K562 (cell line): ENCODE data around the gene WDR91. TPM values are rescaled to one million over a fixed set of nuclear protein-coding genes. Genes with fewer than 3 reads are reported as not detected.

Source experiments
- ATAC-seq: fragments of 200-7000 bp; cut with Tn5 transposase; 3 replicates; pipeline ENCODE4 v1.9.1; 2020; ENCODE audit warnings: moderate library complexity
- BruUV-seq: library from RNA; stranded (reverse); fragments of 400-500 nt; replicated peaks from 2 replicates; lab custom pipeline; 2021; lab: Mats Ljungman, UMichigan
- CTCF ChIA-PET: fragments of 300-600 bp; formaldehyde crosslinking; extraction: SDS; loops from one replicate; lab custom pipeline; 2021; ENCODE audit warnings: low intra/inter-chr PET ratio; lab: Yijun Ruan, JAX
- POLR2A ChIA-PET: fragments of 300-600, 350-650 bp; sonication (Branson Sonifier 250); formaldehyde crosslinking; extraction: SDS; loops from one replicate; lab custom pipeline; 2021; ENCODE audit warnings: antibody characterized with exemption, inconsistent platforms; lab: Yijun Ruan, JAX
- DNase-seq, 4 experiments: peaks; one replicate each; pipeline versions ENCODE4 v3.0.0 to v3.0.0-alpha.2; 2011 to 2018; ENCODE audit warnings: low spot score in 3 of 4, mixed read lengths in 3 of 4; ENCODE audit errors: extremely low read depth in 1 of 4
- FAIRE-seq: peaks from 2 replicates; lab custom pipeline; 2011; peaks lifted over from hg19 to GRCh38; lab: Jason Lieb, UNC
- H2AFZ ChIP-seq: 2 replicates; pipeline ENCODE4 v1.6.0; 2011; ENCODE audit warnings: low read depth, low read length, control low read depth, inconsistent platforms
- H3K27ac ChIP-seq: fragments of 200-600 bp; 3 replicates; pipeline ENCODE4 v1.8.0; 2011; ENCODE audit warnings: low read depth, mild to moderate bottlenecking, control low read depth, inconsistent platforms, low read length, moderate library complexity, mixed read lengths; ENCODE audit errors: extremely low read depth
- H3K27me3 ChIP-seq, 2 experiments: fragments of 300-600 bp in 1 of 2; 2 replicates in 1 of 2; 3 replicates in 1 of 2; pipeline versions ENCODE4 v1.6.0 to v1.8.0; 2011; ENCODE audit warnings: inconsistent platforms in 2 of 2, low read length in 2 of 2, mild to moderate bottlenecking in 1 of 2, mixed read lengths in 1 of 2, moderate library complexity in 1 of 2; ENCODE audit not compliant: control insufficient read depth in 2 of 2, insufficient read depth in 2 of 2
- H3K36me3 ChIP-seq: fragments of 300-600 bp; 3 replicates; pipeline ENCODE4 v1.8.0; 2011; ENCODE audit warnings: mild to moderate bottlenecking, low read length, inconsistent platforms; ENCODE audit not compliant: control insufficient read depth, insufficient read depth
- H3K4me1 ChIP-seq, 2 experiments: fragments of 200-600 bp in 1 of 2; replicated peaks in 1 of 2; 2 replicates in 1 of 2; 3 replicates in 1 of 2; pipeline versions ENCODE4 v1.5.1 to v1.8.0; 2011; ENCODE audit warnings: inconsistent platforms in 2 of 2, low read length in 2 of 2, mild to moderate bottlenecking in 1 of 2, mixed read lengths in 1 of 2, moderate library complexity in 1 of 2; ENCODE audit not compliant: control insufficient read depth in 2 of 2, insufficient read depth in 2 of 2
- H3K4me2 ChIP-seq: 2 replicates; pipeline ENCODE4 v1.6.1; 2011; ENCODE audit warnings: low read length, control low read depth, inconsistent platforms, mixed read lengths; ENCODE audit not compliant: insufficient read depth
- H3K4me3 ChIP-seq: fragments of 200-600 bp; sonication (generic), shearing (Covaris generic); 2 replicates; pipeline ENCODE4 v1.5.1; 2016; ENCODE audit warnings: control low read depth, inconsistent platforms
- H3K79me2 ChIP-seq: fragments of 200-600 bp; 3 replicates; pipeline ENCODE4 v1.8.0; 2011; ENCODE audit warnings: low read length, inconsistent platforms; ENCODE audit not compliant: control insufficient read depth, insufficient read depth
- H3K9ac ChIP-seq, 2 experiments: 2 replicates each; pipeline versions ENCODE4 v1.6.0 to v1.6.1; 2011; ENCODE audit warnings: low read depth in 2 of 2, low read length in 2 of 2, control low read depth in 1 of 2, inconsistent platforms in 1 of 2, mild to moderate bottlenecking in 1 of 2, mixed read lengths in 1 of 2; ENCODE audit not compliant: insufficient read depth in 1 of 2
- H3K9me1 ChIP-seq: one replicate; pipeline ENCODE4 v1.6.0; 2011; ENCODE audit warnings: inconsistent platforms, mild to moderate bottlenecking, low read length, moderate library complexity; ENCODE audit not compliant: control insufficient read depth, insufficient read depth
- H3K9me3 ChIP-seq: replicated peaks from 2 replicates; pipeline ENCODE4 v1.5.1; 2011; ENCODE audit warnings: low read depth, low read length, inconsistent platforms; ENCODE audit not compliant: control insufficient read depth, insufficient read depth
- H4K20me1 ChIP-seq: replicated peaks from 2 replicates; pipeline ENCODE4 v1.6.1; 2011; ENCODE audit warnings: low read length, inconsistent platforms, mixed read lengths; ENCODE audit not compliant: control insufficient read depth, insufficient read depth
- GTF3C2 ChIP-seq: IDR thresholded peaks from 3 replicates; pipeline ENCODE4 v1.6.1; 2011; ENCODE audit warnings: borderline replicate concordance, mild to moderate bottlenecking, moderate library complexity; ENCODE audit not compliant: insufficient read length; ENCODE audit errors: extremely low read depth
- MTA2 ChIP-seq: fragments of 450-650 bp; IDR thresholded peaks from 2 replicates; pipeline ENCODE4 v1.6.1; 2016; ENCODE audit warnings: low read depth
- SPI1 ChIP-seq: IDR thresholded peaks from 2 replicates; pipeline ENCODE4 v1.6.1; 2011; ENCODE audit warnings: low read depth, low read length, control low read depth, borderline replicate concordance
- ZNF282 ChIP-seq: sonication (generic); formaldehyde crosslinking; IDR thresholded peaks from 2 replicates; pipeline ENCODE4 v1.8.1; 2023; ENCODE audit warnings: missing genetic modification reagents
- WGBS: fragments of 100-300 bp; shearing (Covaris generic); methylation state at CpG from one replicate; pipeline ENCODE4 v1.1.6; 2016; ENCODE audit warnings: low coverage, mixed read lengths; ENCODE audit not compliant: insufficient coverage; ENCODE audit errors: missing lambda C conversion rate; 5-methylcytosine and 5-hydroxymethylcytosine counted together
- in situ Hi-C: fragments of 300-500 bp; cut with MboI; formaldehyde crosslinking; loops from 4 replicates; pipeline ENCODE4 v1.15.0; 2018; ENCODE audit warnings: inconsistent platforms, mixed read lengths
- intact Hi-C: fragments of 100-400 bp; cut with micrococcal nuclease; formaldehyde crosslinking; loops from 2 replicates; pipeline ENCODE4 v1.14.2; 2022
- polyA plus RNA-seq, 8 experiments: library from polyadenylated mRNA; depleted of rRNA in 4 of 8; stranded (reverse) in 5 of 8; unstranded in 3 of 8; fragments of >200 nt; fragmentation: Nextera tagmentation in 2 of 8; fragmentation: Illumina TruSeq in 1 of 8; extraction: Ambion mirVana in 2 of 8; extraction: Trizol in 1 of 8; gene quantifications; 2 replicates each; pipeline versions ENCODE4 v1.2.1 to v1.2.3, GENCODE V29; 2011 to 2014; ENCODE audit warnings: inconsistent platforms in 1 of 8, missing spikeins in 1 of 8
- total RNA-seq, 7 experiments: library from RNA; depleted of rRNA in 6 of 7; stranded (reverse); fragments of >200 nt in 6 of 7; fragmentation: Illumina TruSeq in 2 of 7; extraction: Trizol in 2 of 7; gene quantifications; 2 replicates each; pipeline versions ENCODE4 v1.2.1 to v1.2.3, GENCODE V29; 2011 to 2021; ENCODE audit warnings: low replicate concordance in 1 of 7

The WDR91 gene
- total and polyA plus RNA-seq, 9 of the 15 experiments (the other 6 are each of a cell fraction or from before 2014, with no cell fraction given) = 1.9 to 18.2 (median 9.8) TPM

DNA sequence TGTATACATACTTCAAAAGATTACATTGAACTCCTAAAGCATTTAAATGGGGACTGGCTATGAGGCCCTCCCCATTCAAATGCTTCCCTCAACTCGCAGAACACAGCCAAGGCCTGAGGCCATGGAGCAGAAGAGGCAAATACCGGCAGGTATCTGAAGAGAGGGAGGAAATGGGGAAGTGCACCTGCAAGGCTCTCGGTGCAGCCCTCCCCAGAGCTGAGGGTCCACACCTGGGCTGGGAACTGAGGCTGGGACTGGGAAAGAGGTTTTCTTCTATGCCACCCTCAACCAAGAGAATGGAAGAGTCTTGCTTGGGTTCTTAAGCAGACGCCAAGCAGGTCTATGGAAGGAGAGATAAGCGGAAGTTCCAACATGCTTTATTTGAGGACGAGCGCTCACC lies 27.8 kb downstream of the WDR91 start:
- WGBS = 71% methylated on average over 7 of the region's 7 CpGs
- ChIA-PET CTCF (no interaction called here), POLR2A (interaction anchor here (0.7 kb wide), 2 partner anchors 182 to 1667 kb away, joined by 3 read pairs; no protein-coding TSS in a partner anchor)
- no peaks in the 10 kb centered on the region for H3K9me1 ChIP-seq
- ATAC-seq (no peak), DNase-seq (no peak), FAIRE-seq (no peak)
- BruUV-seq = no TSS peak
- H2AFZ ChIP-seq = no peak overlapping the region
- no peaks in the 10 kb centered on the region for H3K79me2 ChIP-seq
- peaks cover 6 to 10% of the 10 kb centered on the region in 2 experiments; a peak in 4 of 5 replicates for H3K4me1 ChIP-seq
- H4K20me1 ChIP-seq = no peaks in the 10 kb centered on the region
- no peak overlapping the region for H3K9ac ChIP-seq
- TF ChIP-seq ZNF282 = no peak
- no peak for TF ChIP-seq MTA2
- TF ChIP-seq GTF3C2 = no peak
- TF ChIP-seq SPI1 = peak; percentile 76; the same call in 1 of the 2 replicates
- intact Hi-C loops = no loop called here
- H3K36me3 ChIP-seq = peaks cover 12% of the 10 kb centered on the region; the same call in 2 of the 3 replicates
- no peaks in the 10 kb centered on the region for H3K27me3 ChIP-seq
- no peak overlapping the region for H3K4me2 ChIP-seq
- no peak overlapping the region for H3K27ac ChIP-seq
- no peak overlapping the region for H3K4me3 ChIP-seq
- H3K9me3 ChIP-seq = peaks cover 20% of the 10 kb centered on the region
- in situ Hi-C loops = no loop called here
